ENCODE measurements around the gene MYLK2. TPM values are rescaled to one million over a fixed set of nuclear protein-coding genes. Genes with fewer than 3 reads are reported as not detected.

The MYLK2 gene
- total RNA-seq, 4 donors from 2014 or later, result 0.57 TPM; not detected in 3

GRCh38 chr20:31866221-31866620, 47.1 kb downstream of the MYLK2 start:
- Histone ChIP-seq H3K27me3 (peaks cover 0 to 7% of the 10 kb centered on the region in 2 donors), H3K4me3 (no peak overlapping the region), H3K9me3 (no peaks in the 10 kb centered on the region), H3K4me1 (peaks cover 0 to 16% (median 8%) of the 10 kb centered on the region in 4 donors), H3K36me3 (no peaks in the 10 kb centered on the region), H3K27ac (no peak overlapping the region)
- TF ChIP-seq POLR2A (IDR thresholded peaks at IDR 0.05), result no peak
- TF ChIP-seq CTCF (IDR thresholded peaks at IDR 0.05), result no peak
- DNase-seq, result peak in 1 of 3 donors; percentile 10

- peak overlapping the region in 1 of 4 donors; percentile 74 for H3K4me3 ChIP-seq
- H3K27me3 ChIP-seq, result peaks cover 0 to 7% of the 10 kb centered on the region in 2 donors
- H3K9me3 ChIP-seq, result no peaks in the 10 kb centered on the region
- no peak overlapping the region for H3K27ac ChIP-seq
- peak in 1 of 3 donors; percentile 40 for DNase-seq
- no peaks in the 10 kb centered on the region for H3K36me3 ChIP-seq
- H3K4me1 ChIP-seq, result peaks cover 0 to 15% (median 6%) of the 10 kb centered on the region in 4 donors
- no peak for TF ChIP-seq POLR2A (IDR thresholded peaks at IDR 0.05)
- no peak for TF ChIP-seq CTCF (IDR thresholded peaks at IDR 0.05)
These were observed 49.9 kb downstream of the MYLK2 start for GRCh38 chr20:31868853-31869672.

- no peak overlapping the region for H3K27ac ChIP-seq
- H3K9me3 ChIP-seq, result no peaks in the 10 kb centered on the region
- H3K27me3 ChIP-seq, result peaks cover 0 to 7% of the 10 kb centered on the region in 2 donors
- H3K4me1 ChIP-seq, result peaks cover 0 to 15% (median 6%) of the 10 kb centered on the region in 4 donors
- DNase-seq, result no peak
- TF ChIP-seq POLR2A (IDR thresholded peaks at IDR 0.05), result no peak
- TF ChIP-seq CTCF (IDR thresholded peaks at IDR 0.05), result no peak
- H3K4me3 ChIP-seq, result peak overlapping the region; percentile 57 to 77 (median 76)
- H3K36me3 ChIP-seq, result no peaks in the 10 kb centered on the region
These were observed 50.5 kb downstream of the MYLK2 start for GRCh38 chr20:31869673-31869941.

GRCh38 chr20:31869942-31870725, 51.0 kb downstream of the MYLK2 start, which contains the start of the genes DUSP15 and TTLL9:
Gene DUSP15 (minus strand): TSS chr20:31870527. CDS start chr20:31870337, 190 bp downstream.
Gene TTLL9 (plus strand): TSS chr20:31870634. CDS start chr20:31871127, 493 bp downstream.
- peak within 1 kb of the TSS; percentile 57 to 77 (median 76) for H3K4me3 ChIP-seq
- DNase-seq, result peak in 2 of 3 donors; percentile 51 to 59
- no peaks in the 10 kb centered on the region for H3K9me3 ChIP-seq
- no peak for TF ChIP-seq POLR2A (IDR thresholded peaks at IDR 0.05)
- no peak for TF ChIP-seq CTCF (IDR thresholded peaks at IDR 0.05)
- H3K36me3 ChIP-seq, result no peaks in the 10 kb centered on the region
- H3K27ac ChIP-seq, result peak within 1 kb of the TSS; percentile 10 to 55 (median 38)
- H3K4me1 ChIP-seq, result peaks cover 0 to 15% (median 6%) of the 10 kb centered on the region in 4 donors
- peaks cover 0 to 7% of the 10 kb centered on the region in 2 donors for H3K27me3 ChIP-seq

- TF ChIP-seq CTCF (IDR thresholded peaks at IDR 0.05) (no peak), POLR2A (IDR thresholded peaks at IDR 0.05) (no peak)
- Histone ChIP-seq H3K9me3 (no peaks in the 10 kb centered on the region), H3K4me1 (peaks cover 0 to 15% (median 6%) of the 10 kb centered on the region in 4 donors), H3K27me3 (peaks cover 0 to 7% of the 10 kb centered on the region in 2 donors), H3K36me3 (no peaks in the 10 kb centered on the region), H3K4me3 (peak overlapping the region; percentile 57 to 77 (median 76)), H3K27ac (peak overlapping the region; percentile 10 to 55 (median 38))
- peak in 2 of 3 donors; percentile 66 for DNase-seq
These were observed 51.8 kb downstream of the MYLK2 start for GRCh38 chr20:31870726-31871617.
